ENCODE data around the gene ACER1.

ACER1 gene

DNA sequence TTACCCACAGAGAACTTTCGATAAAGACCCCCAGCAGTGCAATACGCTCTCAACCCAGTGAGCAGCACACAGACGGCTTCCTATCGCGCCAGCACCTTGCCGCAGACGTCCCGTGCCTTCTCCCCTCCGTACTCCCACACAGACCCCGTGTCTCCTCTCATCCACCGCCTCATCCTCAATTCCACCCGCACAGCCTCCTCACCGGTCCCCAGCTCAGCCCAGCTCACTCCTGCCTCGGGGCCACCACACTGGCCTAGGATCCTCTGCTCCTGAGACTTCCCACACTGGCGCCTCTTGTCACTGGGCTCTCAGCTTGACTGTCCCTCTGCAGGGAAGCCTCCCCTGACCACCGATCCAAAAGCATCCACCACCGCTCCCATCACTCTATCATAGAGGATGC is 62.6 kb downstream of the ACER1 start:
- Histone ChIP-seq H3K9ac (ENCODE audit: low read depth in 1 of 2, low read length in 2 of 2) (no peak overlapping the region), H3K36me3 (ENCODE audit: control insufficient read depth in 1 of 2, insufficient read depth in 2 of 2, low read length in 2 of 2) (peaks cover 15 to 36% of the 10 kb centered on the region in 2 donors), H3K27ac (ENCODE audit: low read depth, low read length) (no peak overlapping the region), H3K4me1 (ENCODE audit: control insufficient read depth in 1 of 2, insufficient read depth in 2 of 2, low read length in 2 of 2) (peaks cover 18 to 29% of the 10 kb centered on the region in 2 donors), H3K27me3 (ENCODE audit: control insufficient read depth in 1 of 2, insufficient read depth in 2 of 2, low read length in 2 of 2) (no peaks in the 10 kb centered on the region), H3K9me3 (ENCODE audit: control insufficient read depth in 1 of 2, low read length in 2 of 2) (no peaks in the 10 kb centered on the region), H3K4me3 (ENCODE audit: low read depth in 1 of 2, low read length in 2 of 2) (peak overlapping the region in 1 of 2 donors; percentile 35)

DNA sequence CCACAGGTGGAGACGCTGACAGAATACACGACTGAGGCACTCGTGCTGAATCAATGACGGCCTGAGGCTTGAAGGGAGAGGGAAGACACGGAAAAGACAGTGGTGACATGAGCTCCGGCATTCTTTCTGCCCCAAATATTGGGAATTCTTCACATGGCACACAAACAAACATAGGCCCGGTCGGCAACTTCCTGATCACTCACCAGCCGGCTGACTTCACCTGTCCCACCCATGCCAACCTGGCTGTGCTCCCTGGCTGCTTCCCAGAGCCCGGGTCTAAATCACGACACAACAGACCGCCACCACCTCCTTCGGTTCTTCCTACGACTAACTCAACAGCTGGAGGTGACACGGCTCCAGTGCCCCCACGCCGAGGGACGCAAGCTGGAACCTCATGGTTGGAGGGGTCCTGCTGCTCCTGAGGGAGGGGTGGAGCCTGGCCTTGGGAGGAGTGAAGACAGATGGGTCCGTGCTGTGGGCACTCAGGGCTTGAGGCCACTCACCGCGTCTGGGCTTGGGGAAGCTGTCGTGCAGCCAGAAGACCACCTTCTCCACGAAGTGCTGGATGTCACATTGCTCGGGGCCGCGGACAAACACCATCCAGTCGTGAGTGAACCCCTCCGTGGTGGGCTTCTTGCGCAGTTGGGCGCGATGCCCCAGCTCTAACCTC is 63.2 kb downstream of the ACER1 start:
- H3K36me3 ChIP-seq (ENCODE audit: control insufficient read depth in 1 of 2, insufficient read depth in 2 of 2, low read length in 2 of 2), result peaks cover 15 to 36% of the 10 kb centered on the region in 2 donors
- no peaks in the 10 kb centered on the region for H3K9me3 ChIP-seq (ENCODE audit: control insufficient read depth in 1 of 2, low read length in 2 of 2)
- H3K27ac ChIP-seq (ENCODE audit: low read depth, low read length), result no peak overlapping the region
- no peak overlapping the region for H3K9ac ChIP-seq (ENCODE audit: low read depth in 1 of 2, low read length in 2 of 2)
- peaks cover 12 to 26% of the 10 kb centered on the region in 2 donors for H3K4me1 ChIP-seq (ENCODE audit: control insufficient read depth in 1 of 2, insufficient read depth in 2 of 2, low read length in 2 of 2)
- H3K4me3 ChIP-seq (ENCODE audit: low read depth in 1 of 2, low read length in 2 of 2), result no peak overlapping the region
- H3K27me3 ChIP-seq (ENCODE audit: control insufficient read depth in 1 of 2, insufficient read depth in 2 of 2, low read length in 2 of 2), result no peaks in the 10 kb centered on the region

DNA sequence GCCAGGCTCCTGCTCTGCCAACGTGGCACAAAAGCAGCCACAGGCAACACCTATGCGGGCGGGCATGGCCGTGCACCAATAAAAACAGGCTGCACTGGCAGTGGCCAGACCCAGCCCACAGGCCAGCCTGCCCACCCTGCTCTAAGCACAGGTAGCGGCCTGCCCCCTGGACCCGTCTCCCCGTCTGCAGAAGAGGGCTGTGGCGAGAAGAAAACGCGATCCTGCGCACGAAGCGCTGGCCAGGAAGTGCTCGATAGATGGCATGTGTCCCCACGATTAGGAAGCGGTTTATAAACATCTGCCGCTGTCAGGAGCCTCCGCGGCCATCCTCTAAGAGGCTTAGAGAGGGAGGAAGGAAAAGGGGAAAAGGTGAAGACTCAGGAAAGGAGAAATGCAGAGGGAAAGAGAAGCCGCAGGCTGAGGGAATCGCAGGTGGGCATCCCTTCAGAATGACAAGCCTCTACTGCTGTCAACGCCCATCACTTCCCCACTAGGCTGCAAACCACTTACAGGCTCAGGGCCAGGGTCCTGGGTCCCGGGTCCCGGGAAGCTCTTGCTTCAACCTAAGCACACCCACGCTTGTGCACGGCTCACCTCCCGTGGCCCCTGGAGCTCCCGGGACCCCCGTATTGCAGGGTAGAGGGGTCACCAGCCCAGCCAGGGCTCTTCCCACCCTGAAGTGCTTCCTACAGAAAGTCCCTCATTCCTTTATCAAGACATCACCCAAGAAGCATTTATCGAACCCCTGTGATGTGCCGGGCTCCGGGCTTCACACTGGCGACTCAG is 64.1 kb downstream of the ACER1 start:
- H3K36me3 ChIP-seq (ENCODE audit: control insufficient read depth in 1 of 2, insufficient read depth in 2 of 2, low read length in 2 of 2), result peaks cover 15 to 36% of the 10 kb centered on the region in 2 donors
- no peaks in the 10 kb centered on the region for H3K9me3 ChIP-seq (ENCODE audit: control insufficient read depth in 1 of 2, low read length in 2 of 2)
- H3K4me1 ChIP-seq (ENCODE audit: control insufficient read depth in 1 of 2, insufficient read depth in 2 of 2, low read length in 2 of 2), result peaks cover 4 to 17% of the 10 kb centered on the region in 2 donors
- no peak overlapping the region for H3K9ac ChIP-seq (ENCODE audit: low read depth in 1 of 2, low read length in 2 of 2)
- H3K27me3 ChIP-seq (ENCODE audit: control insufficient read depth in 1 of 2, insufficient read depth in 2 of 2, low read length in 2 of 2), result no peaks in the 10 kb centered on the region
- no peak overlapping the region for H3K4me3 ChIP-seq (ENCODE audit: low read depth in 1 of 2, low read length in 2 of 2)
- H3K27ac ChIP-seq (ENCODE audit: low read depth, low read length), result no peak overlapping the region

DNA sequence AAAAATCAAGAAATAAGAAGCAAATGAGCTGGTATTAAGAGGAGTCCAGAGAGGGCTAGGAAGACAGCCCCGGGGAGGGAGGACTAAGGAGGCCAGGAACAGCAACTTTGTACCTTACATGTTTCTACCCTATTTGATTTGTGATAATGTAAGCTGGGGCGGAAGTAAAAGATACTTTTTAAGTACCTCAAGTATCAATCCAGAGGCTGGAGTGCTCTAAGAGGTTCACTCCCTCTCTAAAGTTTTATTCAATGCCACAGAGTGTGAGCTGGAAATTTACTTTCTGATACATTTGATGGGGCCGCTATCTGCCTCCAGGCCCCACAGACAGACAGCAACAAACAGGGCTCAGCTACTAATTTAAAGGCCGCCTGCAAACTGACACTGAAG is 65.0 kb downstream of the ACER1 start:
- H3K9me3 ChIP-seq (ENCODE audit: control insufficient read depth in 1 of 2, low read length in 2 of 2), result no peaks in the 10 kb centered on the region
- no peak overlapping the region for H3K4me3 ChIP-seq (ENCODE audit: low read depth in 1 of 2, low read length in 2 of 2)
- H3K9ac ChIP-seq (ENCODE audit: low read depth in 1 of 2, low read length in 2 of 2), result no peak overlapping the region
- no peaks in the 10 kb centered on the region for H3K27me3 ChIP-seq (ENCODE audit: control insufficient read depth in 1 of 2, insufficient read depth in 2 of 2, low read length in 2 of 2)
- peaks cover 15 to 39% of the 10 kb centered on the region in 2 donors for H3K36me3 ChIP-seq (ENCODE audit: control insufficient read depth in 1 of 2, insufficient read depth in 2 of 2, low read length in 2 of 2)
- peaks cover 4 to 16% of the 10 kb centered on the region in 2 donors for H3K4me1 ChIP-seq (ENCODE audit: control insufficient read depth in 1 of 2, insufficient read depth in 2 of 2, low read length in 2 of 2)
- no peak overlapping the region for H3K27ac ChIP-seq (ENCODE audit: low read depth, low read length)

DNA sequence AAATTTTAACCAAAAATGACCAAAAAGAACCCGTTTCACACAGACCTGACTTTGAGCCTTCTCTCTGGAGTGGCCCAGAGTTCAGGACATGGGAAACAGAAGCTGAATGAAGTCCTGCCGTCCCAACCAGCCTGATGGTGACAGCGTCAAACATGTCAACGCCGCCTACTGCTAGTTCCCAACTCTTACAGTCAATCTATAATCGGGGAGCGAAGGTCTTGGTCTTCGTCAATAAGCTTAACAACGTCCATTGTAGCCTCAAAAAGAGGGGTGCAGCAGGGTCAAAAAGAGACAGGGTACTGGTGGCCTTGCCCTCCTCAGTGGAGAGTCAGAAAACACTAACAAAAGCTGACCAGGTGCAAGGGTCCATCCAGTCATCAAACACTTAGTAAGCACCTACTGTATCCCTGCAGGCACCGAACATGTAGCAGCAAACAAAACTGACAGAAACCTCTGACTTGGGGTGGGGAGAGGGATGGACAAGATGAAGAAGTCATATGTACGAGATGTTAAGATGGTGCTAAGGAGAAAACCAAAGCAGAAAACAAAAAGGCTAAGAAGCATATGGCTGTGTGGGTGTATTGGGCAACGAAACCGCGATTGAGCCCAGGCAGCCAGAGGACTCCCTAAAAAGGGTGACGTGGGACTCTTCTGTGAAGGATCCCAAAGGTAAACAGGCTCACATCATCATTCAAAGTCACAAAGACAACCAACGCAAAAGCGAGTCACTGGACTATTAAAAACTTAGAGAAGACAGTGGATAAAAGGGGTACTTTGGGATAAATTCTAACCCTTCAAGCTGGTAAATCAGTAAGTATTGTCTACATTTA is 65.6 kb downstream of the ACER1 start:
- Histone ChIP-seq H3K4me3 (ENCODE audit: low read depth in 1 of 2, low read length in 2 of 2) (no peak overlapping the region), H3K4me1 (ENCODE audit: control insufficient read depth in 1 of 2, insufficient read depth in 2 of 2, low read length in 2 of 2) (peaks cover 0 to 16% of the 10 kb centered on the region in 2 donors), H3K27me3 (ENCODE audit: control insufficient read depth in 1 of 2, insufficient read depth in 2 of 2, low read length in 2 of 2) (no peaks in the 10 kb centered on the region), H3K9ac (ENCODE audit: low read depth in 1 of 2, low read length in 2 of 2) (no peak overlapping the region), H3K9me3 (ENCODE audit: control insufficient read depth in 1 of 2, low read length in 2 of 2) (no peaks in the 10 kb centered on the region), H3K27ac (ENCODE audit: low read depth, low read length) (no peak overlapping the region), H3K36me3 (ENCODE audit: control insufficient read depth in 1 of 2, insufficient read depth in 2 of 2, low read length in 2 of 2) (peaks cover 15 to 42% of the 10 kb centered on the region in 2 donors)

DNA sequence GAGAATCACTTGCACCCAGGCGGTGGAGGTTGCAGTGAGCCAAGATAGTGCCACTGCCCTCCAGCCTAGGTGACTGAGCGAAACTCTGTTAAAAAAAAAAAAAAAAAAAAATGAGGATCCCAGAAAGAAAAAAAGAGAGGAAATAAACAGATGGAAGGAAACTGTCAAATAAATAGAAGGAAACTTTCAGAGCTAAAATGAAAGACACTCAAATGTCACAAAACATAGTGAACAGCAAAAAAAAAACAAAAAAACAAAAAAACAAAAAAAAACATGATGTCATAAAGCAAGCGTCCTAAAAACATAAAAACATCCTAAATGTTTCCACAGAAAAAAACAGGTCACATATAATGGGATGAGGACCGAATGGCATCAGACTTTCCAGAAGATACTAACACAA is 68.6 kb downstream of the ACER1 start:
- Histone ChIP-seq H3K9ac (ENCODE audit: low read depth in 1 of 2, low read length in 2 of 2) (no peak overlapping the region), H3K4me3 (ENCODE audit: low read depth in 1 of 2, low read length in 2 of 2) (no peak overlapping the region), H3K4me1 (ENCODE audit: control insufficient read depth in 1 of 2, insufficient read depth in 2 of 2, low read length in 2 of 2) (no peaks in the 10 kb centered on the region), H3K36me3 (ENCODE audit: control insufficient read depth in 1 of 2, insufficient read depth in 2 of 2, low read length in 2 of 2) (peaks cover 14 to 58% of the 10 kb centered on the region in 2 donors), H3K9me3 (ENCODE audit: control insufficient read depth in 1 of 2, low read length in 2 of 2) (no peaks in the 10 kb centered on the region), H3K27me3 (ENCODE audit: control insufficient read depth in 1 of 2, insufficient read depth in 2 of 2, low read length in 2 of 2) (no peaks in the 10 kb centered on the region), H3K27ac (ENCODE audit: low read depth, low read length) (no peak overlapping the region)

DNA sequence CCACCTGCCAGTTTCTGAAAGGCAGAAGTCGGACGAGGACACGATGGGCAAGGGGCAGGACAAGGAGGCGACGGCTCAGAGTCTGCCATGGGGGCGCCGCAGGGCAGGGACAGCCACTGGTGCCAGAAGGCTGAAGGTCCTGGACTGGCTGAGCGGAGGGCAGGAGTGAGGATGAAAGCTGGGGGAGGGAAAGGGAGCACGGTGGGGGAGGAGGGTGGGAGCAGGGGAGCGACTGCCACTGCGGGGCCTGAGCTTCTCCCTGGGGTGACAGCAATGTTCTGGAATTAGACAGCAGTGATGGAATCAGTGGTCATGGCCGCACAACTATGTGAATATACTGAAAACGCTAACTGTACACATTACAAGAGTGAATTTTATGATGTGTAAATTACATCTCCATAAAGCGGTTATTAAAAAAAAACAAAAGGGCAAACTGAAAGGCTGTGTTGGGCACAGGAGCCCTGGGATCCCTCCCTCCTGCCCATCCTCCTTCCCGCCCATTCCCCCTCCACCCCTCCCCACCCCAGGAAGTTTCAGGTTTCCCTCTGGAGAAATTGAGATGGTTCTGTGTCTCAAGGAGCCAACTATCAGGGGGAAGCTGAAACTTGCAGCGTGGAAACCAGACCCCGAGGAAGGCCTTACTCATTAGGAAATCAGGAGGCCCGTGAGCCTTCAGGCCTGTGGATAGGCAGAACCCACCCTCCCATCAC is 69.5 kb downstream of the ACER1 start:
- H3K9ac ChIP-seq (ENCODE audit: low read depth in 1 of 2, low read length in 2 of 2), result no peak overlapping the region
- H3K4me3 ChIP-seq (ENCODE audit: low read depth in 1 of 2, low read length in 2 of 2), result no peak overlapping the region
- no peaks in the 10 kb centered on the region for H3K27me3 ChIP-seq (ENCODE audit: control insufficient read depth in 1 of 2, insufficient read depth in 2 of 2, low read length in 2 of 2)
- H3K4me1 ChIP-seq (ENCODE audit: control insufficient read depth in 1 of 2, insufficient read depth in 2 of 2, low read length in 2 of 2), result no peaks in the 10 kb centered on the region
- no peak overlapping the region for H3K27ac ChIP-seq (ENCODE audit: low read depth, low read length)
- H3K9me3 ChIP-seq (ENCODE audit: control insufficient read depth in 1 of 2, low read length in 2 of 2), result no peaks in the 10 kb centered on the region
- peaks cover 12 to 55% of the 10 kb centered on the region in 2 donors for H3K36me3 ChIP-seq (ENCODE audit: control insufficient read depth in 1 of 2, insufficient read depth in 2 of 2, low read length in 2 of 2)

DNA sequence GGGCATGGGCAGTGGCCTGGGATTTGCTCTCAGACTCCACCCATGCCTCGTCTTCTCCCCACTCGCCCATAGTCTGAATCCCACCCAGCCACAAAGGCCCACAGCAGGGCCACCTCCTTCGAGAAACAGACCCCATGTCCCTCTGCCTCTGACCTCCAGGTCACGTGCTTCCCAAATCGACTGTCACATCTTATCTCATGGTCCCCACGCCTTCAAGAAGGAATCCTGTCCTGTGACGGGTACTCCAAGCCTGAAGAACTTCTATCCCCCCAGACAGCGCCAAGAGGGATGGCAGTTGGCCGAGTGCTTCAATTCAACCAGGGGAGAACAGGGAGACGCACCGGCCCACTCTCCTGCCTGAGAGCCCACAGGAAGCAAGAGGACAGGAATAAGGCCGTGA is 70.1 kb downstream of the ACER1 start:
- H3K4me1 ChIP-seq (ENCODE audit: control insufficient read depth in 1 of 2, insufficient read depth in 2 of 2, low read length in 2 of 2), result no peaks in the 10 kb centered on the region
- H3K36me3 ChIP-seq (ENCODE audit: control insufficient read depth in 1 of 2, insufficient read depth in 2 of 2, low read length in 2 of 2), result peaks cover 13 to 55% of the 10 kb centered on the region in 2 donors
- no peaks in the 10 kb centered on the region for H3K9me3 ChIP-seq (ENCODE audit: control insufficient read depth in 1 of 2, low read length in 2 of 2)
- H3K27me3 ChIP-seq (ENCODE audit: control insufficient read depth in 1 of 2, insufficient read depth in 2 of 2, low read length in 2 of 2), result no peaks in the 10 kb centered on the region
- H3K4me3 ChIP-seq (ENCODE audit: low read depth in 1 of 2, low read length in 2 of 2), result no peak overlapping the region
- H3K27ac ChIP-seq (ENCODE audit: low read depth, low read length), result no peak overlapping the region
- H3K9ac ChIP-seq (ENCODE audit: low read depth in 1 of 2, low read length in 2 of 2), result no peak overlapping the region

DNA sequence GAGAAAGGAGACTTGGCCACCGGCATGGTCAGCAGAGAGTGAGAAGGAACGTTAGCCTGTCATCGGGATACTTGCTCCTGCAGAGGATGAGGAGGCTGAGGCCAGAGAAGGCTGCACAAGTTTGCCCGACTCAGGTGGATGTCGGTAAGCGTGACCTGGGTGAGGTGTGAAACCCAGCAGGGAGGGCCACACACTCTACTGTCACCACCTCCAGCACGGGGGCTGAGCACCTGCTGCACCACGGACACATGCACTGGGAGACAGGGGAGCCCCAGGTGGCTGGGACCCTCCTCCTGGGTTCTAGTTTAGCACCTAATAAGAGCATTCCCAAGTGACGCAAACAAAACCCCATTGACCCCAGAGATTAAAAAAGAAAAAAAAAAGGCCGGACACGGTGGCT is 70.9 kb downstream of the ACER1 start:
- Histone ChIP-seq H3K9me3 (ENCODE audit: control insufficient read depth in 1 of 2, low read length in 2 of 2) (no peaks in the 10 kb centered on the region), H3K36me3 (ENCODE audit: control insufficient read depth in 1 of 2, insufficient read depth in 2 of 2, low read length in 2 of 2) (peaks cover 10 to 51% of the 10 kb centered on the region in 2 donors), H3K9ac (ENCODE audit: low read depth in 1 of 2, low read length in 2 of 2) (no peak overlapping the region), H3K27me3 (ENCODE audit: control insufficient read depth in 1 of 2, insufficient read depth in 2 of 2, low read length in 2 of 2) (no peaks in the 10 kb centered on the region), H3K27ac (ENCODE audit: low read depth, low read length) (no peak overlapping the region), H3K4me1 (ENCODE audit: control insufficient read depth in 1 of 2, insufficient read depth in 2 of 2, low read length in 2 of 2) (no peaks in the 10 kb centered on the region), H3K4me3 (ENCODE audit: low read depth in 1 of 2, low read length in 2 of 2) (no peak overlapping the region)

All from duodenal mucosa (tissue), 2 donors.